ENCODE measurements around the gene FAM193B.

GRCh38 chr5:177595026-177595585 is 40.7 kb upstream of the FAM193B start:
- TF ChIP-seq, protein P1, sequence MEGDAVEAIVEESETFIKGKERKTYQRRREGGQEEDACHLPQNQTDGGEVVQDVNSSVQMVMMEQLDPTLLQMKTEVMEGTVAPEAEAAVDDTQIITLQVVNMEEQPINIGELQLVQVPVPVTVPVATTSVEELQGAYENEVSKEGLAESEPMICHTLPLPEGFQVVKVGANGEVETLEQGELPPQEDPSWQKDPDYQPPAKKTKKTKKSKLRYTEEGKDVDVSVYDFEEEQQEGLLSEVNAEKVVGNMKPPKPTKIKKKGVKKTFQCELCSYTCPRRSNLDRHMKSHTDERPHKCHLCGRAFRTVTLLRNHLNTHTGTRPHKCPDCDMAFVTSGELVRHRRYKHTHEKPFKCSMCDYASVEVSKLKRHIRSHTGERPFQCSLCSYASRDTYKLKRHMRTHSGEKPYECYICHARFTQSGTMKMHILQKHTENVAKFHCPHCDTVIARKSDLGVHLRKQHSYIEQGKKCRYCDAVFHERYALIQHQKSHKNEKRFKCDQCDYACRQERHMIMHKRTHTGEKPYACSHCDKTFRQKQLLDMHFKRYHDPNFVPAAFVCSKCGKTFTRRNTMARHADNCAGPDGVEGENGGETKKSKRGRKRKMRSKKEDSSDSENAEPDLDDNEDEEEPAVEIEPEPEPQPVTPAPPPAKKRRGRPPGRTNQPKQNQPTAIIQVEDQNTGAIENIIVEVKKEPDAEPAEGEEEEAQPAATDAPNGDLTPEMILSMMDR (IDR thresholded peaks at IDR 0.05 in 8 of 11, conservative IDR thresholded peaks at IDR 0.05 in 3 of 11) = no peak
- TF ChIP-seq POLR2A (IDR thresholded peaks at IDR 0.05) (no peak), POLR2AphosphoS5 (IDR thresholded peaks at IDR 0.05) (no peak)
